CD4-positive, alpha-beta memory T cell (primary cell): ENCODE data around the gene TEX22. TPM values are rescaled to one million over a fixed set of nuclear protein-coding genes. Genes with fewer than 3 reads are reported as not detected.
A peak's percentile ranks its signal among the peaks of the same experiment; 100 is the strongest.

Experiments
- CTCF ChIA-PET: fragments of 350-600 bp; sonication (Branson Sonifier 250); formaldehyde crosslinking; loops from one replicate; lab custom pipeline; 2021; ENCODE audit warnings: inconsistent platforms; ENCODE audit not compliant: partially characterized antibody; lab: Charles Lee
- POLR2A ChIA-PET: fragments of 350-600 bp; sonication (Branson Sonifier 250); formaldehyde crosslinking; loops from one replicate; lab custom pipeline; 2021; ENCODE audit not compliant: partially characterized antibody; lab: Charles Lee
- DNase-seq, 5 donors: peaks; one replicate each; pipeline versions ENCODE4 v3.0.0 to v3.0.0-alpha.2; 2020 to 2022; ENCODE audit warnings: mixed read lengths in 1 of 5
- H3K27ac ChIP-seq: one replicate; pipeline ENCODE4 v1.7.0; 2013; ENCODE audit warnings: low read depth, low read length
- H3K27me3 ChIP-seq: 2 replicates; pipeline ENCODE4 v1.7.0; 2013; ENCODE audit warnings: mild to moderate bottlenecking, low read length, moderate library complexity; ENCODE audit not compliant: insufficient read depth
- H3K36me3 ChIP-seq: 2 replicates; pipeline ENCODE4 v1.7.0; 2013; ENCODE audit warnings: mild to moderate bottlenecking, low read length, moderate library complexity; ENCODE audit not compliant: insufficient read depth
- H3K4me1 ChIP-seq: 2 replicates; pipeline ENCODE4 v1.7.0; 2013; ENCODE audit warnings: mild to moderate bottlenecking, low read length, moderate library complexity; ENCODE audit not compliant: insufficient read depth
- H3K4me3 ChIP-seq, 2 donors: one replicate each; pipeline ENCODE4 v1.7.0; 2013; ENCODE audit warnings: low read length in 2 of 2, mild to moderate bottlenecking in 1 of 2
- H3K9me3 ChIP-seq, 2 donors: one replicate each; pipeline ENCODE4 v1.7.0; 2013; ENCODE audit warnings: low read length in 2 of 2, control low read depth in 1 of 2; ENCODE audit not compliant: control insufficient read depth in 1 of 2
- H3K27ac Mint-ChIP-seq, 7 donors: one replicate each; pipeline ENCODE4 v1.8.0; 2020 to 2021; ENCODE audit warnings: mixed read lengths in 7 of 7, mild to moderate bottlenecking in 6 of 7, inconsistent platforms in 3 of 7, moderate library complexity in 3 of 7
- H3K27me3 Mint-ChIP-seq, 2 donors: one replicate each; pipeline ENCODE4 v1.8.0; 2020 to 2021; ENCODE audit warnings: mixed read lengths in 2 of 2
- H3K36me3 Mint-ChIP-seq, 2 donors: one replicate each; pipeline ENCODE4 v1.8.0; 2020 to 2021; ENCODE audit warnings: mixed read lengths in 2 of 2, inconsistent platforms in 1 of 2, mild to moderate bottlenecking in 1 of 2
- H3K4me1 Mint-ChIP-seq, 4 donors: one replicate each; pipeline ENCODE4 v1.8.0; 2020 to 2021; ENCODE audit warnings: mixed read lengths in 4 of 4, mild to moderate bottlenecking in 1 of 4
- H3K4me3 Mint-ChIP-seq, 8 donors: one replicate each; pipeline ENCODE4 v1.8.0; 2020 to 2021; ENCODE audit warnings: mixed read lengths in 8 of 8, mild to moderate bottlenecking in 7 of 8, moderate library complexity in 6 of 8, inconsistent platforms in 3 of 8
- H3K9me3 Mint-ChIP-seq, 8 donors: one replicate each; pipeline ENCODE4 v1.8.0; 2020 to 2021; ENCODE audit warnings: mixed read lengths in 8 of 8, mild to moderate bottlenecking in 5 of 8, inconsistent platforms in 3 of 8, moderate library complexity in 1 of 8
- intact Hi-C: fragments of 100-400 bp; cut with micrococcal nuclease; formaldehyde crosslinking; loops from one replicate; pipeline ENCODE4 v1.15.1; 2023
- polyA plus RNA-seq, 2 donors: library from polyadenylated mRNA; unstranded; fragments of 300-500 nt; fragmentation: Illumina TruSeq; gene quantifications; one replicate each; pipeline ENCODE4 v1.2.3, GENCODE V29; 2021
- total RNA-seq, 2 experiments: library from RNA; stranded (reverse); gene quantifications; one replicate each; pipeline ENCODE4 v1.2.3, GENCODE V29; 2021

TEX22 gene
- total and polyA plus RNA-seq, 4 experiments from 2014 or later: 4.7 to 7.5 TPM; not detected in 2

GRCh38 chr14:105400016-105400415 lies 1.7 kb downstream of the TEX22 start:
- intact Hi-C loops: no loop called here
- peaks cover 8 to 25% (median 15%) of the 10 kb centered on the region in 4 donors for H3K4me1 Mint-ChIP-seq
- H3K36me3 Mint-ChIP-seq: peaks cover 13 to 15% of the 10 kb centered on the region in 2 donors
- ChIA-PET POLR2A (interaction anchor here (0.8 to 2.6 kb wide), 4 partner anchors 10 to 89 kb away, joined by 3 to 7 read pairs (median 4); no protein-coding TSS in a partner anchor), CTCF (no interaction called here)
- Histone ChIP-seq H3K9me3 (no peaks in the 10 kb centered on the region), H3K4me1 (peaks cover 28% of the 10 kb centered on the region), H3K4me3 (no peak overlapping the region), H3K36me3 (peaks cover 7% of the 10 kb centered on the region), H3K27me3 (no peaks in the 10 kb centered on the region), H3K27ac (no peak overlapping the region)
- no peaks in the 10 kb centered on the region for H3K27me3 Mint-ChIP-seq
- peak overlapping the region in 7 of 8 donors; percentile 0 to 84 (median 21) for H3K4me3 Mint-ChIP-seq
- H3K27ac Mint-ChIP-seq: peak overlapping the region in 2 of 7 donors; percentile 55 to 76
- H3K9me3 Mint-ChIP-seq: peaks cover 0 to 25% (median 8%) of the 10 kb centered on the region in 8 donors
- DNase-seq: no peak

DNA sequence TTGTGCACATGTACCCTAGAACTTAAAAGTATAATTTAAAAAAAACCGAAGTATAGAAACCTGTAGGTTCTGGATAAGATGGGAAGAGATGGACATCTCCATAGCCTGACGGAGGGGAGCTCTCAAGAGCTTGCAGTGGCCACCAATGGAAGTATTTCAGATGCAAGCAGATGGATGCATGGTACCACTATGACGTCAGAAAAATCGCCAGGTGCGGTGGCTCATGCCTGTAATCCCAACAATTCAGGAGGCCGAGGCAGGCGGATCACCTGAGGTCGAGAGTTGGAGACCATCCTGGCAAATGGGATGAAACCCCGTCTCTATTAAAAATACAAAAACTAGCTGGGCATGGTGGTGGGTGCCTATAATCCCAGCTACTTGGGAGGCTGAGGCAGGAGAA lies 3.4 kb downstream of the TEX22 start:
- peaks cover 0 to 28% (median 15%) of the 10 kb centered on the region in 8 donors for H3K9me3 Mint-ChIP-seq
- peaks cover 8 to 26% (median 16%) of the 10 kb centered on the region in 4 donors for H3K4me1 Mint-ChIP-seq
- H3K4me3 Mint-ChIP-seq: no peak overlapping the region
- Histone ChIP-seq H3K27me3 (no peaks in the 10 kb centered on the region), H3K36me3 (peaks cover 7% of the 10 kb centered on the region), H3K4me1 (peaks cover 28% of the 10 kb centered on the region), H3K9me3 (no peaks in the 10 kb centered on the region), H3K27ac (no peak overlapping the region), H3K4me3 (no peak overlapping the region)
- POLR2A ChIA-PET: no interaction called here
- DNase-seq: no peak
- CTCF ChIA-PET: interaction anchor here (1.6 kb wide), 1 partner anchor 50 kb away, joined by 3 read pairs; no protein-coding TSS in a partner anchor
- no peaks in the 10 kb centered on the region for H3K27me3 Mint-ChIP-seq
- no peak overlapping the region for H3K27ac Mint-ChIP-seq
- intact Hi-C loops: no loop called here
- H3K36me3 Mint-ChIP-seq: peaks cover 13 to 15% of the 10 kb centered on the region in 2 donors

DNA sequence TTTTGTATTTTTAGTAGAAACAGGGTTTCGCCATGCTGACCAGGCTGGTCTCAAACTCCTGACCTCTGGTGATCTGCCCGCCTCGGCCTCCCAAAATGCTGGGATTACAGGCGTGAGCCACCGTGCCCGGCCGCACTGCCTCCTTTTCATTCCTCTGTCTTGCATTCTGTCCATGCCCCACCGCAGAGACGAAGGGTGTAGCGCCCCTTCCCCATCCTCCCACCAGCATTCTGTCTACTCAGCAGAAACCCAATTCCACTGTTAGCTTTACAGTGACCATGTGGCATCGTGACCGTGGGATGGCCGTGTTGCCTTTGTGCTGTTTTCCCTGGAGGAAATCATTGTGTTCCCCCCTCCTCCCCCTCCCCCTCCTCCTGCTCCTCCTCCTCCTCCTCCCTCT lies 10.3 kb downstream of the TEX22 start:
- no peak overlapping the region for H3K4me3 ChIP-seq
- H3K36me3 ChIP-seq: no peaks in the 10 kb centered on the region
- Mint-ChIP-seq H3K27ac (no peak overlapping the region), H3K4me3 (no peak overlapping the region), H3K9me3 (peaks cover 0 to 16% (median 7%) of the 10 kb centered on the region in 8 donors), H3K4me1 (peaks cover 4 to 22% (median 15%) of the 10 kb centered on the region in 4 donors), H3K27me3 (peaks cover 2 to 7% of the 10 kb centered on the region in 2 donors), H3K36me3 (no peaks in the 10 kb centered on the region)
- intact Hi-C loops: no loop called here
- peaks cover 16% of the 10 kb centered on the region for H3K4me1 ChIP-seq
- no peak overlapping the region for H3K27ac ChIP-seq
- peaks cover 17% of the 10 kb centered on the region for H3K27me3 ChIP-seq
- ChIA-PET POLR2A (no interaction called here), CTCF (no interaction called here)
- DNase-seq: no peak
- no peaks in the 10 kb centered on the region for H3K9me3 ChIP-seq

- Mint-ChIP-seq H3K9me3 (peaks cover 0 to 14% (median 5%) of the 10 kb centered on the region in 8 donors), H3K4me1 (peaks cover 4 to 22% (median 12%) of the 10 kb centered on the region in 4 donors), H3K27ac (peak overlapping the region in 2 of 7 donors; percentile 0 to 70), H3K27me3 (peaks cover 2 to 7% of the 10 kb centered on the region in 2 donors), H3K36me3 (no peaks in the 10 kb centered on the region), H3K4me3 (no peak overlapping the region)
- no peak for DNase-seq
- H3K27me3 ChIP-seq: peaks cover 24% of the 10 kb centered on the region
- intact Hi-C loops: no loop called here
- no peaks in the 10 kb centered on the region for H3K36me3 ChIP-seq
- POLR2A ChIA-PET: no interaction called here
- no peaks in the 10 kb centered on the region for H3K9me3 ChIP-seq
- peaks cover 12% of the 10 kb centered on the region for H3K4me1 ChIP-seq
- no peak overlapping the region for H3K27ac ChIP-seq
- no peak overlapping the region for H3K4me3 ChIP-seq
- CTCF ChIA-PET: no interaction called here
Observed at GRCh38 chr14:105409364-105409763, 11.0 kb downstream of the TEX22 start.

GRCh38 chr14:105410642-105411016 lies 12.3 kb downstream of the TEX22 start:
- Mint-ChIP-seq H3K36me3 (no peaks in the 10 kb centered on the region), H3K27ac (no peak overlapping the region), H3K4me1 (peaks cover 1 to 18% (median 10%) of the 10 kb centered on the region in 4 donors), H3K4me3 (peak overlapping the region in 1 of 8 donors; percentile 48), H3K9me3 (peaks cover 0 to 8% (median 0%) of the 10 kb centered on the region in 8 donors), H3K27me3 (peaks cover 3 to 7% of the 10 kb centered on the region in 2 donors)
- Histone ChIP-seq H3K27me3 (peaks cover 27% of the 10 kb centered on the region), H3K4me1 (peaks cover 15% of the 10 kb centered on the region), H3K9me3 (no peaks in the 10 kb centered on the region), H3K27ac (no peak overlapping the region), H3K4me3 (no peak overlapping the region), H3K36me3 (no peaks in the 10 kb centered on the region)
- DNase-seq: no peak
- POLR2A ChIA-PET: interaction anchor here (0.8 to 1.8 kb wide), 6 partner anchors 10 to 118 kb away, joined by 3 to 6 read pairs (median 3); no protein-coding TSS in a partner anchor
- CTCF ChIA-PET: no interaction called here
- intact Hi-C loops: no loop called here

- intact Hi-C loops: no loop called here
- Histone ChIP-seq H3K27me3 (peaks cover 27% of the 10 kb centered on the region), H3K4me1 (peaks cover 15% of the 10 kb centered on the region), H3K27ac (no peak overlapping the region), H3K36me3 (no peaks in the 10 kb centered on the region), H3K4me3 (no peak overlapping the region), H3K9me3 (no peaks in the 10 kb centered on the region)
- CTCF ChIA-PET: no interaction called here
- Mint-ChIP-seq H3K9me3 (peaks cover 0 to 3% (median 0%) of the 10 kb centered on the region in 8 donors), H3K27ac (peak overlapping the region in 1 of 7 donors; percentile 48), H3K36me3 (no peaks in the 10 kb centered on the region), H3K4me3 (peak overlapping the region in 3 of 8 donors; percentile 17 to 48 (median 43)), H3K27me3 (peaks cover 3 to 7% of the 10 kb centered on the region in 2 donors), H3K4me1 (peaks cover 1 to 18% (median 10%) of the 10 kb centered on the region in 4 donors)
- POLR2A ChIA-PET: interaction anchor here (0.8 to 2.4 kb wide), 7 partner anchors 10 to 117 kb away, joined by 3 to 7 read pairs (median 3); partner anchors contain the start of gene TEX22
- DNase-seq: peak in 2 of 5 donors; percentile 21 to 28
Observed at GRCh38 chr14:105411017-105411941, 12.9 kb downstream of the TEX22 start.
